ENCODE data around the gene CYB561D2. TPM values are rescaled to one million over a fixed set of nuclear protein-coding genes. Genes with fewer than 3 reads are reported as not detected.
A peak's percentile ranks its signal among the peaks of the same experiment; 100 is the strongest.

CYB561D2 gene
- total and polyA plus RNA-seq, 2 donors = 20.4 to 28.5 TPM

GRCh38 chr3:50338965-50339364 lies 11.7 kb upstream of the CYB561D2 start:
- Histone ChIP-seq H3K9me3 (ENCODE audit: control insufficient read depth in 2 of 2, insufficient read depth in 1 of 2, low read length in 1 of 2) (peaks cover 0 to 4% of the 10 kb centered on the region in 2 donors), H3K27me3 (ENCODE audit: control insufficient read depth in 2 of 2, insufficient read depth in 1 of 2, low read length in 1 of 2) (peaks cover 0 to 32% of the 10 kb centered on the region in 2 donors), H3K4me3 (ENCODE audit: low read length in 2 of 2) (peak overlapping the region in 1 of 2 donors; percentile 86), H3K36me3 (ENCODE audit: control insufficient read depth in 2 of 2, insufficient read depth in 2 of 2, low read length in 1 of 2) (peaks cover 0 to 8% of the 10 kb centered on the region in 2 donors), H3K4me1 (ENCODE audit: control insufficient read depth in 2 of 2, insufficient read depth in 2 of 2, low read length in 2 of 2) (peaks cover 24 to 66% of the 10 kb centered on the region in 2 donors), H3K27ac (ENCODE audit: low read depth in 1 of 2, low read length in 1 of 2) (peak overlapping the region; percentile 19 to 61)
- no peak for DNase-seq (ENCODE audit: low read depth in 6 of 9, low spot score in 9 of 9)
- WGBS = 31% methylated on average over 5 of the region's 5 CpGs

- 71% methylated on average over 14 of the region's 14 CpGs for WGBS
- H3K27me3 ChIP-seq (ENCODE audit: control insufficient read depth in 2 of 2, insufficient read depth in 1 of 2, low read length in 1 of 2) = peaks cover 0 to 32% of the 10 kb centered on the region in 2 donors
- peaks cover 0 to 4% of the 10 kb centered on the region in 2 donors for H3K9me3 ChIP-seq (ENCODE audit: control insufficient read depth in 2 of 2, insufficient read depth in 1 of 2, low read length in 1 of 2)
- H3K27ac ChIP-seq (ENCODE audit: low read depth in 1 of 2, low read length in 1 of 2) = no peak overlapping the region
- no peak for DNase-seq (ENCODE audit: low read depth in 6 of 9, low spot score in 9 of 9)
- peak overlapping the region; percentile 16 to 31 for H3K4me3 ChIP-seq (ENCODE audit: low read length in 2 of 2)
- H3K4me1 ChIP-seq (ENCODE audit: control insufficient read depth in 2 of 2, insufficient read depth in 2 of 2, low read length in 2 of 2) = peaks cover 24 to 60% of the 10 kb centered on the region in 2 donors
- H3K36me3 ChIP-seq (ENCODE audit: control insufficient read depth in 2 of 2, insufficient read depth in 2 of 2, low read length in 1 of 2) = peaks cover 0 to 2% of the 10 kb centered on the region in 2 donors
Observed at GRCh38 chr3:50339485-50340146, 11.0 kb upstream of the CYB561D2 start.

- no peak for DNase-seq (ENCODE audit: low read depth in 6 of 9, low spot score in 9 of 9)
- Histone ChIP-seq H3K36me3 (ENCODE audit: control insufficient read depth in 2 of 2, insufficient read depth in 2 of 2, low read length in 1 of 2) (no peaks in the 10 kb centered on the region), H3K27me3 (ENCODE audit: control insufficient read depth in 2 of 2, insufficient read depth in 1 of 2, low read length in 1 of 2) (peaks cover 0 to 32% of the 10 kb centered on the region in 2 donors), H3K9me3 (ENCODE audit: control insufficient read depth in 2 of 2, insufficient read depth in 1 of 2, low read length in 1 of 2) (peaks cover 0 to 4% of the 10 kb centered on the region in 2 donors), H3K4me1 (ENCODE audit: control insufficient read depth in 2 of 2, insufficient read depth in 2 of 2, low read length in 2 of 2) (peaks cover 24 to 56% of the 10 kb centered on the region in 2 donors), H3K4me3 (ENCODE audit: low read length in 2 of 2) (peak overlapping the region; percentile 16 to 31), H3K27ac (ENCODE audit: low read depth in 1 of 2, low read length in 1 of 2) (peak overlapping the region; percentile 4 to 77)
- WGBS = 8% methylated on average over 9 of the region's 9 CpGs
Observed at GRCh38 chr3:50340147-50340447, 10.6 kb upstream of the CYB561D2 start.

GRCh38 chr3:50340448-50341329 lies 10.0 kb upstream of the CYB561D2 start, which contains the start of gene RASSF1:
TSS of gene RASSF1 (minus strand) at chr3:50340836. CDS start at chr3:50340805, 31 bp downstream.
- peak in 2 of 9 donors; percentile 51 to 66 for DNase-seq (ENCODE audit: low read depth in 6 of 9, low spot score in 9 of 9)
- WGBS = 3% methylated on average over 85 of the region's 85 CpGs
- H3K4me1 ChIP-seq (ENCODE audit: control insufficient read depth in 2 of 2, insufficient read depth in 2 of 2, low read length in 2 of 2) = peaks cover 27 to 56% of the 10 kb centered on the region in 2 donors

GRCh38 chr3:50341537-50341936 lies 9.1 kb upstream of the CYB561D2 start:
- H3K27ac ChIP-seq (ENCODE audit: low read depth in 1 of 2, low read length in 1 of 2) = peak overlapping the region; percentile 14 to 77
- DNase-seq (ENCODE audit: low read depth in 6 of 9, low spot score in 9 of 9) = no peak

More at GRCh38 chr3:50340448-50341329, 10.0 kb upstream of the CYB561D2 start, which contains the start of gene RASSF1:
- Histone ChIP-seq H3K27me3 (ENCODE audit: control insufficient read depth in 2 of 2, insufficient read depth in 1 of 2, low read length in 1 of 2) (peaks cover 0 to 37% of the 10 kb centered on the region in 2 donors), H3K27ac (ENCODE audit: low read depth in 1 of 2, low read length in 1 of 2) (peak within 1 kb of the TSS; percentile 51 to 77), H3K4me3 (ENCODE audit: low read length in 2 of 2) (peak within 1 kb of the TSS; percentile 16 to 31), H3K9me3 (ENCODE audit: control insufficient read depth in 2 of 2, insufficient read depth in 1 of 2, low read length in 1 of 2) (peaks cover 0 to 4% of the 10 kb centered on the region in 2 donors), H3K36me3 (ENCODE audit: control insufficient read depth in 2 of 2, insufficient read depth in 2 of 2, low read length in 1 of 2) (no peaks in the 10 kb centered on the region)

GRCh38 chr3:50341996-50342650 lies 8.5 kb upstream of the CYB561D2 start:
- Histone ChIP-seq H3K4me1 (ENCODE audit: control insufficient read depth in 2 of 2, insufficient read depth in 2 of 2, low read length in 2 of 2) (peaks cover 20 to 53% of the 10 kb centered on the region in 2 donors), H3K36me3 (ENCODE audit: control insufficient read depth in 2 of 2, insufficient read depth in 2 of 2, low read length in 1 of 2) (no peaks in the 10 kb centered on the region), H3K27ac (ENCODE audit: low read depth in 1 of 2, low read length in 1 of 2) (no peak overlapping the region), H3K9me3 (ENCODE audit: control insufficient read depth in 2 of 2, insufficient read depth in 1 of 2, low read length in 1 of 2) (peaks cover 0 to 4% of the 10 kb centered on the region in 2 donors), H3K4me3 (ENCODE audit: low read length in 2 of 2) (no peak overlapping the region), H3K27me3 (ENCODE audit: control insufficient read depth in 2 of 2, insufficient read depth in 1 of 2, low read length in 1 of 2) (peaks cover 0 to 38% of the 10 kb centered on the region in 2 donors)
- 95% methylated on average over 13 of the region's 13 CpGs for WGBS
- no peak for DNase-seq (ENCODE audit: low read depth in 6 of 9, low spot score in 9 of 9)

More at GRCh38 chr3:50341537-50341936, 9.1 kb upstream of the CYB561D2 start:
- H3K4me1 ChIP-seq (ENCODE audit: control insufficient read depth in 2 of 2, insufficient read depth in 2 of 2, low read length in 2 of 2) = peaks cover 22 to 53% of the 10 kb centered on the region in 2 donors
- peaks cover 0 to 38% of the 10 kb centered on the region in 2 donors for H3K27me3 ChIP-seq (ENCODE audit: control insufficient read depth in 2 of 2, insufficient read depth in 1 of 2, low read length in 1 of 2)
- H3K36me3 ChIP-seq (ENCODE audit: control insufficient read depth in 2 of 2, insufficient read depth in 2 of 2, low read length in 1 of 2) = no peaks in the 10 kb centered on the region
- WGBS = 96% methylated on average over 9 of the region's 9 CpGs
- H3K4me3 ChIP-seq (ENCODE audit: low read length in 2 of 2) = no peak overlapping the region
- H3K9me3 ChIP-seq (ENCODE audit: control insufficient read depth in 2 of 2, insufficient read depth in 1 of 2, low read length in 1 of 2) = peaks cover 0 to 4% of the 10 kb centered on the region in 2 donors

GRCh38 chr3:50342813-50343633 lies 7.6 kb upstream of the CYB561D2 start:
- no peak for DNase-seq (ENCODE audit: low read depth in 6 of 9, low spot score in 9 of 9)
- H3K4me3 ChIP-seq (ENCODE audit: low read length in 2 of 2) = no peak overlapping the region
- peaks cover 0 to 4% of the 10 kb centered on the region in 2 donors for H3K9me3 ChIP-seq (ENCODE audit: control insufficient read depth in 2 of 2, insufficient read depth in 1 of 2, low read length in 1 of 2)
- WGBS = 96% methylated on average over 13 of the region's 13 CpGs
- H3K27me3 ChIP-seq (ENCODE audit: control insufficient read depth in 2 of 2, insufficient read depth in 1 of 2, low read length in 1 of 2) = peaks cover 0 to 34% of the 10 kb centered on the region in 2 donors
- no peak overlapping the region for H3K27ac ChIP-seq (ENCODE audit: low read depth in 1 of 2, low read length in 1 of 2)
- peaks cover 20 to 53% of the 10 kb centered on the region in 2 donors for H3K4me1 ChIP-seq (ENCODE audit: control insufficient read depth in 2 of 2, insufficient read depth in 2 of 2, low read length in 2 of 2)
- peaks cover 7 to 8% of the 10 kb centered on the region in 2 donors for H3K36me3 ChIP-seq (ENCODE audit: control insufficient read depth in 2 of 2, insufficient read depth in 2 of 2, low read length in 1 of 2)

GRCh38 chr3:50345008-50345407 lies 5.7 kb upstream of the CYB561D2 start:
- H3K36me3 ChIP-seq (ENCODE audit: control insufficient read depth in 2 of 2, insufficient read depth in 2 of 2, low read length in 1 of 2) = peaks cover 14 to 16% of the 10 kb centered on the region in 2 donors
- DNase-seq (ENCODE audit: low read depth in 6 of 9, low spot score in 9 of 9) = no peak
- H3K4me1 ChIP-seq (ENCODE audit: control insufficient read depth in 2 of 2, insufficient read depth in 2 of 2, low read length in 2 of 2) = peaks cover 19 to 45% of the 10 kb centered on the region in 2 donors
- WGBS = 92% methylated on average over 8 of the region's 8 CpGs
- H3K9me3 ChIP-seq (ENCODE audit: control insufficient read depth in 2 of 2, insufficient read depth in 1 of 2, low read length in 1 of 2) = peaks cover 0 to 4% of the 10 kb centered on the region in 2 donors
- H3K27ac ChIP-seq (ENCODE audit: low read depth in 1 of 2, low read length in 1 of 2) = no peak overlapping the region
- peaks cover 0 to 19% of the 10 kb centered on the region in 2 donors for H3K27me3 ChIP-seq (ENCODE audit: control insufficient read depth in 2 of 2, insufficient read depth in 1 of 2, low read length in 1 of 2)
- H3K4me3 ChIP-seq (ENCODE audit: low read length in 2 of 2) = peak overlapping the region in 1 of 2 donors; percentile 9
